CD14-positive monocyte (primary cell): ENCODE data around the gene USP25. TPM values are rescaled to one million over a fixed set of nuclear protein-coding genes. Genes with fewer than 3 reads are reported as not detected.

Experiments used
- DNase-seq, 3 donors: peaks; one replicate each; pipeline ENCODE4 v3.0.0-alpha.2; 2011 to 2022
- H2AFZ ChIP-seq: 2 replicates; pipeline ENCODE4 v1.6.0; 2012; ENCODE audit warnings: mild to moderate bottlenecking, low read depth, low read length, inconsistent platforms; ENCODE audit not compliant: insufficient read depth, poor library complexity, severe bottlenecking
- H3K27ac ChIP-seq, 2 donors: 1 replicate in 1 of 2; 2 replicates in 1 of 2; pipeline ENCODE4 v1.5.1; 2012 to 2013; ENCODE audit warnings: low read length in 2 of 2, control low read depth in 1 of 2, inconsistent platforms in 1 of 2, low read depth in 1 of 2, mild to moderate bottlenecking in 1 of 2
- H3K27me3 ChIP-seq, 2 donors: one replicate each; pipeline versions ENCODE4 v1.6.0 to v1.6.1; 2011 to 2013; ENCODE audit warnings: low read length in 2 of 2; ENCODE audit not compliant: control insufficient read depth in 2 of 2, insufficient read depth in 2 of 2
- H3K36me3 ChIP-seq, 2 donors: replicated peaks in 1 of 2; 1 replicate in 1 of 2; 2 replicates in 1 of 2; pipeline versions ENCODE4 v1.5.1 to v1.6.1; 2012 to 2013; ENCODE audit warnings: low read length in 2 of 2, control low read depth in 1 of 2, inconsistent platforms in 1 of 2, mild to moderate bottlenecking in 1 of 2; ENCODE audit not compliant: insufficient read depth in 2 of 2, control insufficient read depth in 1 of 2
- H3K4me1 ChIP-seq, 2 donors: 1 replicate in 1 of 2; 2 replicates in 1 of 2; pipeline versions ENCODE4 v1.5.1 to v1.6.1; 2012 to 2013; ENCODE audit warnings: low read length in 2 of 2, control low read depth in 1 of 2, inconsistent platforms in 1 of 2, mild to moderate bottlenecking in 1 of 2, moderate library complexity in 1 of 2; ENCODE audit not compliant: insufficient read depth in 2 of 2, control insufficient read depth in 1 of 2
- H3K4me2 ChIP-seq: replicated peaks from 2 replicates; pipeline ENCODE3; 2012; ENCODE audit warnings: low read length, moderate library complexity, mild to moderate bottlenecking; ENCODE audit not compliant: poor library complexity, severe bottlenecking; ENCODE audit errors: extremely low read depth
- H3K4me3 ChIP-seq, 3 experiments: fragments of 200-600 bp in 1 of 3; sonication (generic) in 1 of 3; replicated peaks in 1 of 3; 1 replicate in 2 of 3; 2 replicates in 1 of 3; pipeline ENCODE4 v1.5.1; 2011 to 2013; ENCODE audit warnings: low read length in 3 of 3, mild to moderate bottlenecking in 3 of 3, control low read depth in 2 of 3, low read depth in 2 of 3, inconsistent platforms in 1 of 3, moderate library complexity in 1 of 3
- H3K79me2 ChIP-seq: 2 replicates; pipeline ENCODE4 v1.6.0; 2012; ENCODE audit warnings: mild to moderate bottlenecking, control low read depth, inconsistent platforms, low read length, moderate library complexity; ENCODE audit not compliant: insufficient read depth
- H3K9ac ChIP-seq: 2 replicates; pipeline ENCODE4 v1.6.0; 2017; ENCODE audit warnings: low read length, mild to moderate bottlenecking; ENCODE audit not compliant: insufficient read depth, poor library complexity, severe bottlenecking
- H3K9me3 ChIP-seq, 2 donors: replicated peaks in 1 of 2; 1 replicate in 1 of 2; 2 replicates in 1 of 2; pipeline versions ENCODE4 v1.5.1 to v1.6.1; 2012 to 2013; ENCODE audit warnings: low read length in 2 of 2, control low read depth in 1 of 2; ENCODE audit not compliant: control insufficient read depth in 1 of 2, insufficient read depth in 1 of 2
- H4K20me1 ChIP-seq: 2 replicates; pipeline ENCODE4 v1.6.0; 2012; ENCODE audit warnings: mild to moderate bottlenecking, low read length, control low read depth, moderate library complexity; ENCODE audit not compliant: insufficient read depth
- H3K27ac Mint-ChIP-seq, 7 donors: one replicate each; pipeline ENCODE4 v1.8.0; 2020; ENCODE audit warnings: mild to moderate bottlenecking in 7 of 7, mixed read lengths in 7 of 7, moderate library complexity in 6 of 7, inconsistent platforms in 2 of 7
- H3K27me3 Mint-ChIP-seq, 3 donors: one replicate each; pipeline ENCODE4 v1.8.0; 2021 to 2022; ENCODE audit warnings: low read depth in 3 of 3, mild to moderate bottlenecking in 3 of 3, mixed read lengths in 3 of 3, moderate library complexity in 3 of 3, inconsistent platforms in 1 of 3
- H3K36me3 Mint-ChIP-seq, 2 donors: one replicate each; pipeline ENCODE4 v1.8.0; 2020; ENCODE audit warnings: mixed read lengths in 2 of 2, inconsistent platforms in 1 of 2, mild to moderate bottlenecking in 1 of 2
- H3K4me1 Mint-ChIP-seq: one replicate; pipeline ENCODE4 v1.8.0; 2020; ENCODE audit warnings: mild to moderate bottlenecking, mixed read lengths
- H3K4me3 Mint-ChIP-seq, 2 donors: one replicate each; pipeline ENCODE4 v1.8.0; 2020; ENCODE audit warnings: mild to moderate bottlenecking in 2 of 2, mixed read lengths in 2 of 2, moderate library complexity in 1 of 2
- H3K9me3 Mint-ChIP-seq, 7 donors: one replicate each; pipeline ENCODE4 v1.8.0; 2020 to 2022; ENCODE audit warnings: mixed read lengths in 7 of 7, mild to moderate bottlenecking in 6 of 7, moderate library complexity in 6 of 7, inconsistent platforms in 2 of 7
- WGBS: methylation state at CpG from one replicate; pipeline ENCODE4 v1.1.5; 2013; ENCODE audit warnings: missing lambda C conversion rate; ENCODE audit not compliant: insufficient coverage; 5-methylcytosine and 5-hydroxymethylcytosine counted together
- intact Hi-C, 2 donors: fragments of 100-400 bp; cut with micrococcal nuclease; formaldehyde crosslinking; loops; one replicate each; pipeline versions ENCODE4 v1.15.0 to v1.15.1; 2023
- polyA plus RNA-seq, 3 donors: library from polyadenylated mRNA; depleted of rRNA in 1 of 3; unstranded in 2 of 3; stranded (reverse) in 1 of 3; fragments of 300-500 nt in 2 of 3; fragments of >200 nt in 1 of 3; fragmentation: Illumina TruSeq in 2 of 3; gene quantifications; 1 replicate in 2 of 3; 2 replicates in 1 of 3; pipeline ENCODE4 v1.2.3, GENCODE V29; 2012 to 2021
- TF ChIP-seq, protein P1 (sequence below): fragments of 200-600 bp; IDR thresholded peaks from one replicate; pipeline ENCODE4 v1.8.0; 2022; ENCODE audit warnings: antibody characterized with exemption, mild to moderate bottlenecking

The USP25 gene
- polyA plus RNA-seq, 3 donors: 7.2 to 15.6 (median 9.6) TPM

- Mint-ChIP-seq H3K36me3 (peaks cover 15 to 27% of the 10 kb centered on the region in 2 donors), H3K9me3 (no peaks in the 10 kb centered on the region), H3K4me3 (no peak overlapping the region), H3K27ac (peak overlapping the region in 2 of 7 donors; percentile 30 to 31), H3K4me1 (peaks cover 61% of the 10 kb centered on the region), H3K27me3 (peaks cover 0 to 2% (median 0%) of the 10 kb centered on the region in 3 donors)
- H3K9me3 ChIP-seq: no peaks in the 10 kb centered on the region
- no CpG with 5 or more reads among the region's 4 CpGs for WGBS
- H3K4me3 ChIP-seq: no peak overlapping the region
- H3K4me2 ChIP-seq: no peak overlapping the region
- peaks cover 17 to 38% of the 10 kb centered on the region in 2 donors for H3K4me1 ChIP-seq
- H4K20me1 ChIP-seq: peaks cover 100% of the 10 kb centered on the region
- no peak overlapping the region for H3K9ac ChIP-seq
- no peaks in the 10 kb centered on the region for H3K27me3 ChIP-seq
- TF ChIP-seq, protein P1, sequence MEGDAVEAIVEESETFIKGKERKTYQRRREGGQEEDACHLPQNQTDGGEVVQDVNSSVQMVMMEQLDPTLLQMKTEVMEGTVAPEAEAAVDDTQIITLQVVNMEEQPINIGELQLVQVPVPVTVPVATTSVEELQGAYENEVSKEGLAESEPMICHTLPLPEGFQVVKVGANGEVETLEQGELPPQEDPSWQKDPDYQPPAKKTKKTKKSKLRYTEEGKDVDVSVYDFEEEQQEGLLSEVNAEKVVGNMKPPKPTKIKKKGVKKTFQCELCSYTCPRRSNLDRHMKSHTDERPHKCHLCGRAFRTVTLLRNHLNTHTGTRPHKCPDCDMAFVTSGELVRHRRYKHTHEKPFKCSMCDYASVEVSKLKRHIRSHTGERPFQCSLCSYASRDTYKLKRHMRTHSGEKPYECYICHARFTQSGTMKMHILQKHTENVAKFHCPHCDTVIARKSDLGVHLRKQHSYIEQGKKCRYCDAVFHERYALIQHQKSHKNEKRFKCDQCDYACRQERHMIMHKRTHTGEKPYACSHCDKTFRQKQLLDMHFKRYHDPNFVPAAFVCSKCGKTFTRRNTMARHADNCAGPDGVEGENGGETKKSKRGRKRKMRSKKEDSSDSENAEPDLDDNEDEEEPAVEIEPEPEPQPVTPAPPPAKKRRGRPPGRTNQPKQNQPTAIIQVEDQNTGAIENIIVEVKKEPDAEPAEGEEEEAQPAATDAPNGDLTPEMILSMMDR: no peak
- no peak for DNase-seq
- H2AFZ ChIP-seq: no peak overlapping the region
- intact Hi-C loops: no loop called here
- H3K36me3 ChIP-seq: peaks cover 5 to 15% of the 10 kb centered on the region in 2 donors
- peaks cover 99% of the 10 kb centered on the region for H3K79me2 ChIP-seq
- no peak overlapping the region for H3K27ac ChIP-seq
Measured at GRCh38 chr21:15744926-15745325, 15.1 kb downstream of the USP25 start.

DNA sequence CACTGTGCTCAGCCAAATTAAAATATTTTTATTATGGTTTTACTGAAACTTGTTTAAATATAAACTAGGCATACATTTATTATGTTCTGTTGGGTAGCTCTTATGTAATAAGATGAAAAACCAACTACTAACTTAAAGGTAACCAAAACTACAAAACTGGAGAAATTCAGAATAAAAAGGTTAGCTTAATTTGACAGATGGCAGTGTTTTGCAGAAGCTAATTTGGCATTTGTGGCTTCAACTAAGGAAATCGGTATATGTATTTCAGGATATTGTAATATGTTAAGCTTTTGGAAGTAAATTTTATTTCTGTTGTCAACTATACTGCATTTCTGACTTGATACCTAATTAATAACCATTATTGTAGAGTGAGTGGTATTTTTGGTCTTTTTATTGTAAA, 18.8 kb downstream of the USP25 start:
- no peak overlapping the region for H3K9ac ChIP-seq
- H3K4me2 ChIP-seq: no peak overlapping the region
- H4K20me1 ChIP-seq: peaks cover 100% of the 10 kb centered on the region
- DNase-seq: no peak
- Mint-ChIP-seq H3K27me3 (peaks cover 0 to 2% (median 2%) of the 10 kb centered on the region in 3 donors), H3K4me1 (peaks cover 51% of the 10 kb centered on the region), H3K27ac (peak overlapping the region in 1 of 7 donors; percentile 42), H3K4me3 (no peak overlapping the region), H3K9me3 (no peaks in the 10 kb centered on the region), H3K36me3 (peaks cover 4 to 20% of the 10 kb centered on the region in 2 donors)
- intact Hi-C loops: no loop called here
- H3K4me3 ChIP-seq: no peak overlapping the region
- H3K27ac ChIP-seq: peak overlapping the region in 1 of 2 donors; percentile 7
- H3K36me3 ChIP-seq: no peaks in the 10 kb centered on the region
- H3K4me1 ChIP-seq: peaks cover 13 to 28% of the 10 kb centered on the region in 2 donors
- H3K79me2 ChIP-seq: peaks cover 99% of the 10 kb centered on the region
- no peaks in the 10 kb centered on the region for H3K27me3 ChIP-seq
- H3K9me3 ChIP-seq: no peaks in the 10 kb centered on the region
- no CpG with 5 or more reads among the region's 1 CpG for WGBS
- no peak overlapping the region for H2AFZ ChIP-seq
- TF ChIP-seq, protein P1: no peak
